Measurements from ENCODE around the gene XYLT1. TPM values are rescaled to one million over a fixed set of nuclear protein-coding genes. Genes with fewer than 3 reads are reported as not detected.

XYLT1 gene
- total RNA-seq, 1 donor from 2014 or later, result 27.3 TPM

DNA sequence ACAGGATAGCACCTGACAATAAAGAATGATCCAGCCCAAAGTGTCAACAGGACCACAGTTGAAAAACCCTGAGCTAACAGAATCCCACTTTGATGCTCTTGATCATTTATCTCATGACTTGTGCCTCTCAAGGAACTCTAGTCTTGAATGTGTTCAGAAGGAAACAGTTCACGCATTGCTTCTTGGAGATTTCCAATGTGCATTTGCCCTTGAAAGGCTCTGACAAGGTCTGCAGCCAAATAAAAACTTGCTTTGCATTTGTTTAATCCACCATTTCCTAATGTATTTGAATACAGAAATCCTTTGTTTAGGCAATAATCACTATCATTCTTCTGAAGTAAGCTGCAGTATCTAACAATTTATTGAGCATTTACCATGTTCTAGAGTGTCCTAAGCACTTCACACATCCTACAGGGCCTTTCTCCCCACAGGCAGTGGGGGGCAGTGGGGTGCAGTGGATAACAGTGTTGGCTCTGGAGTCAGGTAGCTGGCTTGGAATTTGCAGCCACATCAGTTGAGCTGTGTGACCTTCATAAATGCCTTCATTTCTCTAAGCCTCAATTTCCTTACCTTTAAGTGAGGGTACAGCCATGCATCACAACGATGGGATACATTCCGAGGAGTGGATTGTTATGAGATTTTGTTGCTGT is 239.7 kb downstream of the XYLT1 start:
- TF ChIP-seq, protein P1, sequence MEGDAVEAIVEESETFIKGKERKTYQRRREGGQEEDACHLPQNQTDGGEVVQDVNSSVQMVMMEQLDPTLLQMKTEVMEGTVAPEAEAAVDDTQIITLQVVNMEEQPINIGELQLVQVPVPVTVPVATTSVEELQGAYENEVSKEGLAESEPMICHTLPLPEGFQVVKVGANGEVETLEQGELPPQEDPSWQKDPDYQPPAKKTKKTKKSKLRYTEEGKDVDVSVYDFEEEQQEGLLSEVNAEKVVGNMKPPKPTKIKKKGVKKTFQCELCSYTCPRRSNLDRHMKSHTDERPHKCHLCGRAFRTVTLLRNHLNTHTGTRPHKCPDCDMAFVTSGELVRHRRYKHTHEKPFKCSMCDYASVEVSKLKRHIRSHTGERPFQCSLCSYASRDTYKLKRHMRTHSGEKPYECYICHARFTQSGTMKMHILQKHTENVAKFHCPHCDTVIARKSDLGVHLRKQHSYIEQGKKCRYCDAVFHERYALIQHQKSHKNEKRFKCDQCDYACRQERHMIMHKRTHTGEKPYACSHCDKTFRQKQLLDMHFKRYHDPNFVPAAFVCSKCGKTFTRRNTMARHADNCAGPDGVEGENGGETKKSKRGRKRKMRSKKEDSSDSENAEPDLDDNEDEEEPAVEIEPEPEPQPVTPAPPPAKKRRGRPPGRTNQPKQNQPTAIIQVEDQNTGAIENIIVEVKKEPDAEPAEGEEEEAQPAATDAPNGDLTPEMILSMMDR (IDR thresholded peaks at IDR 0.05), result no peak
- TF ChIP-seq POLR2AphosphoS5 (IDR thresholded peaks at IDR 0.05; ENCODE audit: insufficient read depth in 1 of 2, low read depth in 1 of 2) (no peak), POLR2A (IDR thresholded peaks at IDR 0.05) (no peak)
- DNase-seq (ENCODE audit: extremely low spot score in 2 of 2), result no peak
- H3K4me3 ChIP-seq, result no peak overlapping the region

DNA sequence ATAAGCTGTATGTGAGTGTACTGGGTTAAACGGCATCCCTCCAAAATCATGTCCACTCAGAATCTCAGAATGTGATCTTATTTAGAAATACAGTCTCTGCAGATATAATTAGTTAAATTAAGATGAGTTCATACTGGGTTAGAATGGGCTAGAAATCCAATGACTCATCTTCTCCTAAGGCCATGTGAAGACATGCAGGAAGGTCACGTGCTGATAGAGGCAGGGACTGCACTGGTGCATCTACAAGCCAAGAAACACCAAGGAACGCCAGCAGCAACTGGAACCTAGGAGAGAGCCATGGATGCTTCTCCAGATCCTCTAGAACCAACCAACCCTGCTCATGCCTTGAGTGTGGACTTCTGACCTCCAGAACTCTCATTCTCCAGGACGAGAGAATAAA is 241.0 kb downstream of the XYLT1 start:
- intact Hi-C loops (cut with DNase I), result loop anchor here (10.0 kb wide), 1 partner anchor 85 kb away; no protein-coding TSS in a partner anchor
- no peaks in the 10 kb centered on the region for H3K36me3 ChIP-seq
- DNase-seq (ENCODE audit: extremely low spot score in 2 of 2), result no peak
- TF ChIP-seq POLR2A (IDR thresholded peaks at IDR 0.05) (no peak), POLR2AphosphoS5 (IDR thresholded peaks at IDR 0.05; ENCODE audit: insufficient read depth in 1 of 2, low read depth in 1 of 2) (no peak)
- TF ChIP-seq, protein P1 (IDR thresholded peaks at IDR 0.05), result no peak
- H3K27me3 ChIP-seq, result no peaks in the 10 kb centered on the region
- no peak overlapping the region for H3K4me3 ChIP-seq
- H3K9me3 ChIP-seq, result no peaks in the 10 kb centered on the region
- no peak overlapping the region for H3K27ac ChIP-seq
- H3K4me1 ChIP-seq, result peaks cover 13% of the 10 kb centered on the region

More for the DNA sequence above, 239.7 kb downstream of the XYLT1 start:
- intact Hi-C loops (cut with DNase I), result no loop called here
- Histone ChIP-seq H3K27ac (no peak overlapping the region), H3K4me1 (peaks cover 2% of the 10 kb centered on the region), H3K36me3 (no peaks in the 10 kb centered on the region), H3K27me3 (no peaks in the 10 kb centered on the region), H3K9me3 (no peaks in the 10 kb centered on the region)

DNA sequence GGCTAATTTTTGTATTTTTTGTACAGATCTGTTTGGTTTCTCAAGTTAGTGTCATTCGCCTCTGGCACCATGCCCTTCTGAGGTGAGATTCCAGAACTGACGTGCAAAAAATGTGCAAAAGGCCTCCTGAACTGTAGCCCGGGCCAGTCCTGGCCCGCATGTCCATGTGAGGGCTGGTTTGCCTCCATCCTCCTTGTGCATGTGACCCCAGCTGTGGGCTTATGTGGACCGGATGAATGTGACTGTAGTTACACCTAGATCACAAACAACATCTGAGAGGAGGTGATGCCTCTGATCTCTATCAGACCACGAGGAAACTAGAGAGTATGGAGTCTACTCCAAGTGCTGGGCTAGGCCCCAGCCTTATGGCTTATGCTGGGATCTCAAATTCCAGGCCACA is 241.6 kb downstream of the XYLT1 start:
- no peaks in the 10 kb centered on the region for H3K9me3 ChIP-seq
- H3K36me3 ChIP-seq, result no peaks in the 10 kb centered on the region
- DNase-seq (ENCODE audit: extremely low spot score in 2 of 2), result no peak
- no peak overlapping the region for H3K27ac ChIP-seq
- intact Hi-C loops (cut with DNase I), result loop anchor here (10.0 kb wide), 1 partner anchor 86 kb away; no protein-coding TSS in a partner anchor
- no peak overlapping the region for H3K4me3 ChIP-seq
- H3K27me3 ChIP-seq, result no peaks in the 10 kb centered on the region
- TF ChIP-seq POLR2AphosphoS5 (IDR thresholded peaks at IDR 0.05; ENCODE audit: insufficient read depth in 1 of 2, low read depth in 1 of 2) (no peak), POLR2A (IDR thresholded peaks at IDR 0.05) (no peak)
- TF ChIP-seq, protein P1 (IDR thresholded peaks at IDR 0.05), result no peak
- H3K4me1 ChIP-seq, result peaks cover 20% of the 10 kb centered on the region

DNA sequence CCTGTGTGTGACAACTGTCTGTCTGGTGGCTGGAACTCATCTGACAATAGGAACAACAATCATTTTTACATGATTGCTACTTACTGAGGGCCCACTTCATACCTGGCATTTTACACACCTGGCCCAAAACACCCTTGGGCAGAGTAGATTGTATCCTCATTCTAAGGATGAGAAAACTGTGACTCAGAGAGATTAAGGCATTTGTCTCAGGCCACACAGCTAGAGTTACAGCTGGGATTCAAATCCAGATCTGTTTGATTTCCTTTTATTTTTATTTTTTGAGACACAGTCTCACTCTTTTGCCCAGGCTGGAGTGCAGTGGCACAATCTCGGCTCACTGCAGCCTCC is 242.1 kb downstream of the XYLT1 start:
- no peak for DNase-seq (ENCODE audit: extremely low spot score in 2 of 2)
- Histone ChIP-seq H3K4me3 (no peak overlapping the region), H3K27me3 (no peaks in the 10 kb centered on the region), H3K4me1 (peaks cover 21% of the 10 kb centered on the region), H3K9me3 (no peaks in the 10 kb centered on the region), H3K27ac (no peak overlapping the region), H3K36me3 (no peaks in the 10 kb centered on the region)
- TF ChIP-seq POLR2A (IDR thresholded peaks at IDR 0.05) (no peak), POLR2AphosphoS5 (IDR thresholded peaks at IDR 0.05; ENCODE audit: insufficient read depth in 1 of 2, low read depth in 1 of 2) (no peak)
- TF ChIP-seq, protein P1 (IDR thresholded peaks at IDR 0.05), result no peak
- intact Hi-C loops (cut with DNase I), result loop anchor here (10.0 kb wide), 1 partner anchor 86 kb away; no protein-coding TSS in a partner anchor

DNA sequence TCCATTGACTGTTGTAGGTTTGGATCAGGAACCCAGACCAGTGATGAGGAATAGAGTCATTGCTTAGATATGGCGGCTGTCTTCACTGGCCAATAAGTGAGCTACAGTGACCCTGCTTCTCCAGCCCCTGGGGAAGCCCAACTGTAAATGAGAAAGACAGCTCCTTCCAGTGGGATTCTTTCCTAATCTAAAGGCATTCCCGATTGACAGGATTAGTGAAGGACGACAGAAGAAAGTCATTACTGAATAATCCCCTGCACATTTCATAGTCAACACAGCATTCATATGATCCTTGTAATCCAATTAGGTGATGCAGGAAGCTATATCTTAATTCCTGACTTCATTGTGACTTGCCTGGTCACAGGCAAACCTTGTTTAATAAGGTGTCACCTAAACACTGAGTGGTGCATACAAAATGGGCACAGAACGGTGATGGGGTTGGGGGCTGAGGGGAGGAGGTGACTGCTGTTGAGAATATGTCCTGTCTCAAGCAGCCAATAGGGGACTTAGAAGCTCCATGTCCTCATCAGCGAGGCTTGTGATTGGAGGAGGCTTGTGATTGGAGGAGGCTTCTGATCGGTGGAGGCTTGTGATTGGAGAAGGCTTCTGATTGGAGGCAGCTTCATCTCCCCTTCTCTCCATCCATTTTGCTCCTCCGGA is 242.6 kb downstream of the XYLT1 start:
- no peaks in the 10 kb centered on the region for H3K9me3 ChIP-seq
- TF ChIP-seq POLR2AphosphoS5 (IDR thresholded peaks at IDR 0.05; ENCODE audit: insufficient read depth in 1 of 2, low read depth in 1 of 2) (no peak), POLR2A (IDR thresholded peaks at IDR 0.05) (no peak)
- TF ChIP-seq, protein P1 (IDR thresholded peaks at IDR 0.05), result no peak
- no peak for DNase-seq (ENCODE audit: extremely low spot score in 2 of 2)
- intact Hi-C loops (cut with DNase I), result loop anchor here (10.0 kb wide), 1 partner anchor 87 kb away; no protein-coding TSS in a partner anchor
- H3K4me1 ChIP-seq, result peaks cover 21% of the 10 kb centered on the region
- no peaks in the 10 kb centered on the region for H3K27me3 ChIP-seq
- H3K4me3 ChIP-seq, result no peak overlapping the region
- no peak overlapping the region for H3K27ac ChIP-seq
- no peaks in the 10 kb centered on the region for H3K36me3 ChIP-seq

Data from vagina (tissue), 2 donors.